Testis (tissue), 2 donors: Measurements from ENCODE around the gene MRPS2.

Experiments
- CTCF ChIP-seq, 3 experiments: fragments of 450-650 bp in 2 of 3; fragments of 200-600 bp in 1 of 3; sonication (generic) in 1 of 3; IDR thresholded peaks; one replicate each; pipeline ENCODE4 v1.5.1; 2016 to 2019; ENCODE audit warnings: antibody characterized with exemption in 3 of 3, mild to moderate bottlenecking in 2 of 3, moderate library complexity in 1 of 3
- POLR2A ChIP-seq: fragments of 450-650 bp; IDR thresholded peaks from one replicate; pipeline ENCODE4 v1.6.1; 2017; ENCODE audit warnings: antibody characterized with exemption, mild to moderate bottlenecking, moderate library complexity

GRCh38 chr9:135550344-135550918 is 49.9 kb downstream of the MRPS2 start:
- TF ChIP-seq CTCF (IDR thresholded peaks at IDR 0.05) = no peak
- TF ChIP-seq POLR2A = no peak
